HEK293 (cell line): ENCODE data around the gene SS18L1.

ENCODE experiments used
- CTCF ChIA-PET: fragments of 350-600 bp; formaldehyde crosslinking; extraction: SDS; loops from one replicate; lab custom pipeline; 2021; ENCODE audit warnings: antibody characterized with exemption; lab: Yijun Ruan, JAX
- POLR2A ChIA-PET: fragments of 300-600 bp; formaldehyde crosslinking; extraction: SDS; loops from one replicate; lab custom pipeline; 2020; ENCODE audit warnings: antibody characterized with exemption, inconsistent platforms; lab: Yijun Ruan, JAX
- H3K27ac ChIP-seq: fragments of 200-500 bp; sonication (Bioruptor generic); 2 replicates; pipeline ENCODE4 v1.5.1; 2014; ENCODE audit warnings: low read depth, low read length, control low read depth, inconsistent platforms; ENCODE audit errors: extremely low read depth
- H3K36me3 ChIP-seq, 2 experiments: fragments of 200-500 bp in 1 of 2; sonication (Bioruptor generic) in 1 of 2; 1 replicate in 1 of 2; 2 replicates in 1 of 2; pipeline ENCODE4 v1.5.1; 2014 to 2017; ENCODE audit warnings: inconsistent platforms in 2 of 2, low read length in 2 of 2; ENCODE audit not compliant: control insufficient read depth in 2 of 2, insufficient read depth in 1 of 2
- H3K4me1 ChIP-seq: fragments of 200-500 bp; sonication (Bioruptor generic); 2 replicates; pipeline ENCODE4 v1.5.1; 2014; ENCODE audit warnings: mild to moderate bottlenecking, low read length, inconsistent platforms; ENCODE audit not compliant: control insufficient read depth, insufficient read depth
- H3K4me3 ChIP-seq: 2 replicates; pipeline ENCODE4 v1.5.1; 2011; ENCODE audit warnings: low read depth, mild to moderate bottlenecking, control low read depth, low read length, moderate library complexity
- H3K9me3 ChIP-seq: fragments of 200-500 bp; sonication (Bioruptor generic); 2 replicates; pipeline ENCODE4 v1.5.1; 2014; ENCODE audit warnings: low read depth, low read length, inconsistent platforms; ENCODE audit not compliant: control insufficient read depth, insufficient read depth
- AEBP2 ChIP-seq: fragments of 450-650 bp; formaldehyde crosslinking; IDR thresholded peaks from 2 replicates; pipeline ENCODE4 v1.5.1; 2016; ENCODE audit warnings: missing biosample characterization, missing genetic modification characterization, borderline replicate concordance
- CTCF ChIP-seq: fragments of 450-650 bp; formaldehyde crosslinking; IDR thresholded peaks from 2 replicates; pipeline ENCODE4 v1.5.1; 2016; ENCODE audit warnings: missing biosample characterization, missing genetic modification characterization
- HOXA7 ChIP-seq: sonication (generic); formaldehyde crosslinking; IDR thresholded peaks from 2 replicates; pipeline ENCODE4 v1.8.1; 2022; ENCODE audit warnings: missing genetic modification reagents, borderline replicate concordance
- HOXD13 ChIP-seq: sonication (generic); formaldehyde crosslinking; IDR thresholded peaks from 2 replicates; pipeline ENCODE4 v1.8.0; 2022; ENCODE audit warnings: missing genetic modification reagents, borderline replicate concordance
- PRDM1 ChIP-seq: fragments of 450-650 bp; formaldehyde crosslinking; IDR thresholded peaks from 2 replicates; pipeline ENCODE4; 2016; ENCODE audit warnings: missing biosample characterization, missing genetic modification characterization
- ZBTB49 ChIP-seq: fragments of 450-650 bp; formaldehyde crosslinking; IDR thresholded peaks from 2 replicates; pipeline ENCODE4 v1.5.1; 2016; ENCODE audit warnings: missing biosample characterization, missing genetic modification characterization, low read depth
- ZFP69B ChIP-seq: fragments of 450-650 bp; formaldehyde crosslinking; IDR thresholded peaks from 2 replicates; pipeline ENCODE4 v1.5.1; 2016; ENCODE audit warnings: missing biosample characterization, missing genetic modification characterization
- ZNF112 ChIP-seq: fragments of 450-650 bp; formaldehyde crosslinking; IDR thresholded peaks from 2 replicates; pipeline ENCODE4 v1.5.0; 2017; ENCODE audit warnings: missing biosample characterization, missing genetic modification characterization
- ZNF175 ChIP-seq: fragments of 450-650 bp; formaldehyde crosslinking; IDR thresholded peaks from 2 replicates; pipeline ENCODE4 v1.5.1; 2016; ENCODE audit warnings: missing biosample characterization, missing genetic modification characterization
- ZNF19 ChIP-seq: fragments of 450-650 bp; formaldehyde crosslinking; IDR thresholded peaks from 2 replicates; pipeline ENCODE4; 2016; ENCODE audit warnings: missing biosample characterization, missing genetic modification characterization, low read depth
- ZNF2 ChIP-seq: fragments of 450-650 bp; formaldehyde crosslinking; IDR thresholded peaks from 2 replicates; pipeline ENCODE4 v1.5.1; 2016; ENCODE audit warnings: missing biosample characterization, missing genetic modification characterization
- ZNF202 ChIP-seq: fragments of 450-650 bp; formaldehyde crosslinking; IDR thresholded peaks from 2 replicates; pipeline ENCODE4 v1.5.1; 2016; ENCODE audit warnings: missing biosample characterization, missing genetic modification characterization, borderline replicate concordance
- ZNF311 ChIP-seq: fragments of 450-650 bp; formaldehyde crosslinking; IDR thresholded peaks from 2 replicates; pipeline ENCODE4 v1.5.1; 2017; ENCODE audit warnings: missing biosample characterization, missing genetic modification characterization, borderline replicate concordance
- ZNF354C ChIP-seq: fragments of 450-650 bp; formaldehyde crosslinking; IDR thresholded peaks from 2 replicates; pipeline ENCODE4 v1.5.1; 2016; ENCODE audit warnings: missing biosample characterization, missing genetic modification characterization, low read depth, borderline replicate concordance
- ZNF362 ChIP-seq: fragments of 450-650 bp; formaldehyde crosslinking; IDR thresholded peaks from 2 replicates; pipeline ENCODE4 v1.5.1; 2016; ENCODE audit warnings: missing biosample characterization, missing genetic modification characterization
- ZNF366 ChIP-seq: fragments of 450-650 bp; formaldehyde crosslinking; conservative IDR thresholded peaks from 2 replicates; pipeline ENCODE4 v1.5.1; 2016; ENCODE audit warnings: missing biosample characterization, missing genetic modification characterization
- ZNF398 ChIP-seq: fragments of 450-650 bp; formaldehyde crosslinking; IDR thresholded peaks from 2 replicates; pipeline ENCODE4 v1.5.1; 2017; ENCODE audit warnings: missing biosample characterization, missing genetic modification characterization
- ZNF521 ChIP-seq: fragments of 450-650 bp; formaldehyde crosslinking; IDR thresholded peaks from 2 replicates; pipeline ENCODE4 v1.5.1; 2017; ENCODE audit warnings: missing biosample characterization, mild to moderate bottlenecking, missing genetic modification characterization
- ZNF677 ChIP-seq: fragments of 450-650 bp; IDR thresholded peaks from 2 replicates; pipeline ENCODE4 v1.5.0; 2018; ENCODE audit warnings: missing biosample characterization, mild to moderate bottlenecking, missing genetic modification characterization, moderate library complexity
- ZNF768 ChIP-seq: fragments of 450-650 bp; formaldehyde crosslinking; IDR thresholded peaks from 2 replicates; pipeline ENCODE4 v1.5.1; 2018; ENCODE audit warnings: missing biosample characterization, mild to moderate bottlenecking, missing genetic modification characterization
- ZNF777 ChIP-seq: fragments of 450-650 bp; formaldehyde crosslinking; IDR thresholded peaks from 2 replicates; pipeline ENCODE4 v1.5.1; 2017; ENCODE audit warnings: missing biosample characterization, missing genetic modification characterization, borderline replicate concordance
- ZNF837 ChIP-seq: fragments of 450-650 bp; formaldehyde crosslinking; IDR thresholded peaks from 2 replicates; pipeline ENCODE4 v1.5.1; 2016; ENCODE audit warnings: missing biosample characterization, missing genetic modification characterization

SS18L1 gene

GRCh38 chr20:62117362-62117646 is 26.3 kb upstream of the SS18L1 start (continued):
- no peak for TF ChIP-seq ZNF362 (tag by site-specific recombination)
- TF ChIP-seq ZNF112 (tag by site-specific recombination) = no peak
- TF ChIP-seq ZNF768 (tag by site-specific recombination) = no peak
- no peak for TF ChIP-seq ZNF521
- TF ChIP-seq AEBP2 (tag by site-specific recombination) = no peak
- TF ChIP-seq ZNF777 (tag by site-specific recombination) = no peak
- TF ChIP-seq ZNF2 (tag by site-specific recombination) = no peak
- TF ChIP-seq ZNF366 (tag by site-specific recombination) = no peak
- TF ChIP-seq HOXD13 (CRISPR knock-in tag) = no peak
- TF ChIP-seq ZNF837 (tag by site-specific recombination) = no peak

GRCh38 chr20:62117658-62118057 is 25.9 kb upstream of the SS18L1 start:
- H3K36me3 ChIP-seq = no peaks in the 10 kb centered on the region
- H3K27ac ChIP-seq = no peak overlapping the region
- CTCF ChIA-PET = no interaction called here
- TF ChIP-seq ZNF19 = no peak
- TF ChIP-seq ZNF398 (tag by site-specific recombination) = no peak
- no peak for TF ChIP-seq AEBP2 (tag by site-specific recombination)
- no peak for TF ChIP-seq ZNF311
- TF ChIP-seq ZNF677 (tag by site-specific recombination) = no peak
- TF ChIP-seq CTCF (tag by site-specific recombination) = no peak
- no peak for TF ChIP-seq ZBTB49 (tag by site-specific recombination)
- no peak for TF ChIP-seq ZNF354C
- no peak for TF ChIP-seq ZNF202 (tag by site-specific recombination)
- no peak for TF ChIP-seq HOXD13 (CRISPR knock-in tag)
- no peak for TF ChIP-seq HOXA7 (CRISPR knock-in tag)
- TF ChIP-seq ZFP69B = no peak
- TF ChIP-seq ZNF175 = no peak
- no peak for TF ChIP-seq PRDM1 (tag by site-specific recombination)
- TF ChIP-seq, all 188 proteins: peak for 0
- Histone ChIP-seq H3K4me1 (no peaks in the 10 kb centered on the region), H3K9me3 (no peaks in the 10 kb centered on the region), H3K4me3 (no peak overlapping the region)
- POLR2A ChIA-PET = no interaction called here
